PC-9 (cell line): ENCODE data around the gene PKN2.
"Not testable (repeated sequence)": the region's sequence is repeated elsewhere in the genome, so short reads cannot be mapped to it uniquely, and the experiment has no call there.

ENCODE experiments used
- EZH2 ChIP-seq: fragments of 200-600 bp; sonication (generic); IDR thresholded peaks from 2 replicates; pipeline ENCODE4 v1.8.0; 2017; ENCODE audit warnings: antibody characterized with exemption, low read depth
- TF ChIP-seq, protein P1 (sequence below): fragments of 200-600 bp; sonication (generic); conservative IDR thresholded peaks from 2 replicates; pipeline ENCODE4 v1.6.1; 2017; ENCODE audit warnings: mixed run types, antibody characterized with exemption, mild to moderate bottlenecking, moderate library complexity

GRCh38 chr1:88869644-88870043 lies 185.6 kb downstream of the PKN2 start:
- TF ChIP-seq, protein P1, sequence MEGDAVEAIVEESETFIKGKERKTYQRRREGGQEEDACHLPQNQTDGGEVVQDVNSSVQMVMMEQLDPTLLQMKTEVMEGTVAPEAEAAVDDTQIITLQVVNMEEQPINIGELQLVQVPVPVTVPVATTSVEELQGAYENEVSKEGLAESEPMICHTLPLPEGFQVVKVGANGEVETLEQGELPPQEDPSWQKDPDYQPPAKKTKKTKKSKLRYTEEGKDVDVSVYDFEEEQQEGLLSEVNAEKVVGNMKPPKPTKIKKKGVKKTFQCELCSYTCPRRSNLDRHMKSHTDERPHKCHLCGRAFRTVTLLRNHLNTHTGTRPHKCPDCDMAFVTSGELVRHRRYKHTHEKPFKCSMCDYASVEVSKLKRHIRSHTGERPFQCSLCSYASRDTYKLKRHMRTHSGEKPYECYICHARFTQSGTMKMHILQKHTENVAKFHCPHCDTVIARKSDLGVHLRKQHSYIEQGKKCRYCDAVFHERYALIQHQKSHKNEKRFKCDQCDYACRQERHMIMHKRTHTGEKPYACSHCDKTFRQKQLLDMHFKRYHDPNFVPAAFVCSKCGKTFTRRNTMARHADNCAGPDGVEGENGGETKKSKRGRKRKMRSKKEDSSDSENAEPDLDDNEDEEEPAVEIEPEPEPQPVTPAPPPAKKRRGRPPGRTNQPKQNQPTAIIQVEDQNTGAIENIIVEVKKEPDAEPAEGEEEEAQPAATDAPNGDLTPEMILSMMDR = not testable (repeated sequence)
- not testable (repeated sequence) for TF ChIP-seq EZH2
